MM.1S (cell line): Measurements from ENCODE around the gene NCR2.

Experiments
- DNase-seq: peaks from one replicate; pipeline ENCODE4 v3.0.0-alpha.2; 2015
- H2AFZ ChIP-seq: fragments of 300-600 bp; sonication (generic); 2 replicates; pipeline ENCODE4 v1.6.0; 2016; ENCODE audit warnings: antibody characterized with exemption, low read length
- H3F3A ChIP-seq: fragments of 300-600 bp; sonication (generic); 2 replicates; pipeline ENCODE4 v1.6.1; 2016; ENCODE audit warnings: mild to moderate bottlenecking, antibody characterized with exemption, low read length, moderate library complexity, mixed read lengths; ENCODE audit not compliant: insufficient read depth
- H3K27ac ChIP-seq: fragments of 300-600 bp; sonication (generic); 2 replicates; pipeline ENCODE4 v1.5.1; 2016; ENCODE audit warnings: mild to moderate bottlenecking, low read length
- H3K27me3 ChIP-seq: fragments of 300-600 bp; sonication (generic); replicated peaks from 2 replicates; pipeline ENCODE4 v1.6.0; 2016; ENCODE audit warnings: low read length; ENCODE audit not compliant: insufficient read depth
- H3K36me3 ChIP-seq: fragments of 300-600 bp; sonication (generic); replicated peaks from 2 replicates; pipeline ENCODE4 v1.6.1; 2016; ENCODE audit warnings: mild to moderate bottlenecking, low read length, mixed read lengths; ENCODE audit not compliant: insufficient read depth
- H3K4me1 ChIP-seq: fragments of 300-600 bp; sonication (generic); 2 replicates; pipeline ENCODE4 v1.6.1; 2016; ENCODE audit warnings: low read length, mixed read lengths
- H3K4me2 ChIP-seq: fragments of 300-600 bp; sonication (generic); 2 replicates; pipeline ENCODE4 v1.6.0; 2016; ENCODE audit warnings: low read depth, low read length
- H3K4me3 ChIP-seq: fragments of 300-600 bp; sonication (generic); 2 replicates; pipeline ENCODE4 v1.5.1; 2016; ENCODE audit warnings: low read length, mixed read lengths
- H3K79me2 ChIP-seq: fragments of 300-600 bp; sonication (generic); 2 replicates; pipeline ENCODE4 v1.6.1; 2016; ENCODE audit warnings: mixed run types, low read length, mixed read lengths
- H3K9ac ChIP-seq: fragments of 300-600 bp; sonication (generic); 2 replicates; pipeline ENCODE4 v1.6.1; 2016; ENCODE audit warnings: low read length, mixed read lengths
- H3K9me2 ChIP-seq: fragments of 300-600 bp; sonication (generic); replicated peaks from 2 replicates; pipeline ENCODE4 v1.6.1; 2016; ENCODE audit warnings: mild to moderate bottlenecking, low read length, mixed read lengths; ENCODE audit not compliant: insufficient read depth
- H3K9me3 ChIP-seq: fragments of 300-600 bp; sonication (generic); replicated peaks from 2 replicates; pipeline ENCODE4 v1.6.1; 2016; ENCODE audit warnings: mild to moderate bottlenecking, low read length, mixed read lengths; ENCODE audit not compliant: insufficient read depth
- H4K20me1 ChIP-seq: fragments of 300-600 bp; sonication (generic); 2 replicates; pipeline ENCODE4 v1.6.1; 2016; ENCODE audit warnings: mild to moderate bottlenecking, low read length, moderate library complexity, mixed read lengths; ENCODE audit not compliant: insufficient read depth
- EZH2 ChIP-seq: fragments of 300-600 bp; sonication (generic); optimal IDR thresholded peaks from 2 replicates; pipeline ENCODE3; 2017; ENCODE audit warnings: low read depth, mild to moderate bottlenecking, antibody characterized with exemption, low read length, mixed read lengths
- EZH2phosphoT487 ChIP-seq: fragments of 300-600 bp; sonication (generic); IDR thresholded peaks from 2 replicates; pipeline ENCODE4 v1.6.1; 2018; ENCODE audit warnings: antibody characterized with exemption, low read length
- TF ChIP-seq, protein P1 (sequence below): fragments of 300-600 bp; sonication (generic); IDR thresholded peaks from 2 replicates; pipeline ENCODE4 v1.5.1; 2016; ENCODE audit warnings: antibody characterized with exemption, low read length, mixed read lengths

The NCR2 gene

DNA sequence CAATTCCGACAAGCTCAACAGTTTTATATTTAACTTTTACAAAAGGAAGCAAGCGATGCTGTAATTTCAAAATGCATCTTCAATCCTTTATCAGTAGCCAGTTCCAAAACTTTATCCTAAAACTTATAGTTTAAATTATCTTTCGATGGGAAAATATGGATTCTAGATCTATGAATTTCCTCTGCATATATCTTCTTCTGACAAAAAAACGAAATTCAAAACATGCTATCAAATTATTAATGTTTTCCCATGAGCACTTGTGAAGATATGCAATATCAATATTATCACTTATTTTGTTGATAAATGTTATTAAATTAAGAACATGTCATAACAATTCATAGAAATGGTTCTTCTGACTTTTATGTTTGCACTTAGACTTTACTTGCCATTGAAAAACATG, 2.3 kb downstream of the NCR2 start:
- Histone ChIP-seq H2AFZ (no peak overlapping the region), H3K9me2 (no peaks in the 10 kb centered on the region), H3K79me2 (no peaks in the 10 kb centered on the region), H3K4me2 (no peak overlapping the region), H3K36me3 (no peaks in the 10 kb centered on the region), H3K4me3 (no peak overlapping the region), H3K4me1 (no peaks in the 10 kb centered on the region), H3K9me3 (no peaks in the 10 kb centered on the region), H3K27ac (no peak overlapping the region), H3K27me3 (no peaks in the 10 kb centered on the region), H3F3A (no peaks in the 10 kb centered on the region), H3K9ac (no peak overlapping the region), H4K20me1 (no peaks in the 10 kb centered on the region)
- TF ChIP-seq EZH2 (no peak), EZH2phosphoT487 (no peak)
- TF ChIP-seq, protein P1, sequence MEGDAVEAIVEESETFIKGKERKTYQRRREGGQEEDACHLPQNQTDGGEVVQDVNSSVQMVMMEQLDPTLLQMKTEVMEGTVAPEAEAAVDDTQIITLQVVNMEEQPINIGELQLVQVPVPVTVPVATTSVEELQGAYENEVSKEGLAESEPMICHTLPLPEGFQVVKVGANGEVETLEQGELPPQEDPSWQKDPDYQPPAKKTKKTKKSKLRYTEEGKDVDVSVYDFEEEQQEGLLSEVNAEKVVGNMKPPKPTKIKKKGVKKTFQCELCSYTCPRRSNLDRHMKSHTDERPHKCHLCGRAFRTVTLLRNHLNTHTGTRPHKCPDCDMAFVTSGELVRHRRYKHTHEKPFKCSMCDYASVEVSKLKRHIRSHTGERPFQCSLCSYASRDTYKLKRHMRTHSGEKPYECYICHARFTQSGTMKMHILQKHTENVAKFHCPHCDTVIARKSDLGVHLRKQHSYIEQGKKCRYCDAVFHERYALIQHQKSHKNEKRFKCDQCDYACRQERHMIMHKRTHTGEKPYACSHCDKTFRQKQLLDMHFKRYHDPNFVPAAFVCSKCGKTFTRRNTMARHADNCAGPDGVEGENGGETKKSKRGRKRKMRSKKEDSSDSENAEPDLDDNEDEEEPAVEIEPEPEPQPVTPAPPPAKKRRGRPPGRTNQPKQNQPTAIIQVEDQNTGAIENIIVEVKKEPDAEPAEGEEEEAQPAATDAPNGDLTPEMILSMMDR: no peak
- DNase-seq: no peak

DNA sequence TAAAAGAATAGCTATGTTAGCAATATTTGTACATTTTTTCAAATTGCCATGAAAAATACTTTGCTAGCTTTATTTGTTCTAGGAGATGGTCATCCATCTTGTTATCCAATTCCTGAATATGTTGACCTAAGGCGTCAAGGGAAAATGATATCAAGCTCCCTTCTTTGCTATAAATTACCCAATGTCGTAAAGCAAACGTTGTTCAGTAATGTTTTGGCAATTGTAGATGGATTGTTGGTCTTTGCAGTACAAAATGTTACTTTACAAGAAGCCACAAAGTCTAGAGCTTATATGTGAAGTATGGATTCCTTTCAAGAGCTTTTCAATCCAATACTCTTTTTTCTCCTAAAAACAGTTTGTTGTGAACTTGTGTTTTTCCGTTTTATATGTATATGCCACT, 3.3 kb downstream of the NCR2 start:
- no peak for TF ChIP-seq EZH2
- TF ChIP-seq, protein P1: no peak
- TF ChIP-seq EZH2phosphoT487: no peak
- no peaks in the 10 kb centered on the region for H3K9me3 ChIP-seq
- H3K4me3 ChIP-seq: no peak overlapping the region
- no peaks in the 10 kb centered on the region for H3K27me3 ChIP-seq
- no peak overlapping the region for H3K27ac ChIP-seq
- no peak overlapping the region for H3K9ac ChIP-seq
- H3K79me2 ChIP-seq: no peaks in the 10 kb centered on the region
- H3K4me1 ChIP-seq: no peaks in the 10 kb centered on the region
- H2AFZ ChIP-seq: no peak overlapping the region
- H3K4me2 ChIP-seq: no peak overlapping the region
- DNase-seq: no peak
- H3F3A ChIP-seq: no peaks in the 10 kb centered on the region
- H3K36me3 ChIP-seq: no peaks in the 10 kb centered on the region
- H4K20me1 ChIP-seq: no peaks in the 10 kb centered on the region
- H3K9me2 ChIP-seq: no peaks in the 10 kb centered on the region

DNA sequence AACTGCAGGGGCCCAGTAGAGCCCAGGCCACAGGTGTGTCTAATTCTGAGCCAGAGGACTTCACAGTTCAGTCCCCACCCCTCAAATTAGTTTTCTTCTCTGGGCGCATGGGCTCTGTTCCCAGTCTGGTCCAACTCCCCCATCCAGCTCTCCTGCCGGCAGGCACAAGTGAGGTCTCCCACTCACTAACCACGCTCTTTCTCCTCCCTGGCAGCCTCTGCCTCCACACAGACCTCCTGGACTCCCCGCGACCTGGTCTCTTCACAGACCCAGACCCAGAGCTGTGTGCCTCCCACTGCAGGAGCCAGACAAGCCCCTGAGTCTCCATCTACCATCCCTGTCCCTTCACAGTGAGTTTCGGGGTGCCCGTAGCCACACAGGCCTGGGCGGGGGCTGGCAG, 6.2 kb downstream of the NCR2 start:
- no peak overlapping the region for H3K4me3 ChIP-seq
- no peak overlapping the region for H2AFZ ChIP-seq
- H3K36me3 ChIP-seq: no peaks in the 10 kb centered on the region
- no peaks in the 10 kb centered on the region for H3K9me3 ChIP-seq
- no peaks in the 10 kb centered on the region for H3K27me3 ChIP-seq
- H3K4me1 ChIP-seq: no peaks in the 10 kb centered on the region
- no peaks in the 10 kb centered on the region for H4K20me1 ChIP-seq
- no peak for DNase-seq
- H3K9ac ChIP-seq: no peak overlapping the region
- no peak overlapping the region for H3K27ac ChIP-seq
- TF ChIP-seq, protein P1: no peak
- TF ChIP-seq EZH2phosphoT487 (no peak), EZH2 (no peak)
- H3K79me2 ChIP-seq: no peaks in the 10 kb centered on the region
- no peaks in the 10 kb centered on the region for H3K9me2 ChIP-seq
- no peaks in the 10 kb centered on the region for H3F3A ChIP-seq
- no peak overlapping the region for H3K4me2 ChIP-seq
